SU-DHL-6 (cell line): ENCODE results near the gene RNF19B.

Experiments used
- CTCF ChIP-seq: fragments of 200-600 bp; sonication (generic); IDR thresholded peaks from one replicate; pipeline ENCODE4 v1.5.1; 2017; ENCODE audit warnings: antibody characterized with exemption, mild to moderate bottlenecking, low read length, moderate library complexity; ENCODE audit not compliant: insufficient read depth, poor library complexity, severe bottlenecking
- EZH2phosphoT487 ChIP-seq: fragments of 200-600 bp; sonication (generic), shearing (Covaris generic); conservative IDR thresholded peaks from 2 replicates; pipeline ENCODE4 v1.6.1; 2018; ENCODE audit warnings: mild to moderate bottlenecking, antibody characterized with exemption, low read length, moderate library complexity, mixed read lengths

- TF ChIP-seq CTCF (no peak), EZH2phosphoT487 (no peak)
Measured at GRCh38 chr1:33000427-33001026, 35.9 kb upstream of the RNF19B start.
